IMR-90 (cell line): ENCODE results near the gene LAMC3.

Source experiments
- CEBPB ChIP-seq: IDR thresholded peaks from 2 replicates; pipeline ENCODE4 v1.6.1; 2012; ENCODE audit warnings: low read depth, low read length, improper control_type of control experiment
- ELK1 ChIP-seq: fragments of 150-350 bp; IDR thresholded peaks from 2 replicates; pipeline ENCODE4 v1.6.1; 2016; ENCODE audit warnings: low read depth, mild to moderate bottlenecking, low read length, moderate library complexity, borderline replicate concordance
- FOS ChIP-seq: fragments of 150-350 bp; IDR thresholded peaks from 2 replicates; pipeline ENCODE4 v1.6.1; 2016; ENCODE audit warnings: low read depth, low read length
- MXI1 ChIP-seq: IDR thresholded peaks from 2 replicates; pipeline ENCODE4 v1.6.1; 2012; ENCODE audit warnings: low read depth, mild to moderate bottlenecking, low read length, moderate library complexity, borderline replicate concordance
- POLR2A ChIP-seq: IDR thresholded peaks from 2 replicates; pipeline ENCODE4 v1.6.1; 2012; ENCODE audit warnings: mild to moderate bottlenecking, low read depth, low read length
- RAD21 ChIP-seq: IDR thresholded peaks from 2 replicates; pipeline ENCODE4 v1.6.1; 2012; ENCODE audit warnings: low read length, improper control_type of control experiment
- RCOR1 ChIP-seq: IDR thresholded peaks from 2 replicates; pipeline ENCODE4 v1.6.1; 2012; ENCODE audit warnings: mild to moderate bottlenecking, low read length, improper control_type of control experiment; ENCODE audit not compliant: insufficient replicate concordance
- RFX5 ChIP-seq: IDR thresholded peaks from 2 replicates; pipeline ENCODE4 v1.8.0; 2012; ENCODE audit warnings: low read depth, mild to moderate bottlenecking, low read length, moderate library complexity
- SMC3 ChIP-seq: fragments of 150-350 bp; IDR thresholded peaks from 2 replicates; pipeline ENCODE4 v1.6.1; 2016; ENCODE audit warnings: low read depth, mild to moderate bottlenecking, antibody characterized with exemption, low read length, moderate library complexity
- TF ChIP-seq, protein P1 (sequence below): conservative IDR thresholded peaks from 2 replicates; pipeline ENCODE4 v1.5.1; 2012; ENCODE audit warnings: mild to moderate bottlenecking, low read depth, low read length, improper control_type of control experiment
- TF ChIP-seq, protein P2 (sequence below): fragments of 150-350 bp; IDR thresholded peaks from 2 replicates; pipeline ENCODE4 v1.6.1; 2017; ENCODE audit warnings: mild to moderate bottlenecking, antibody characterized with exemption, low read length, low read depth

DNA sequence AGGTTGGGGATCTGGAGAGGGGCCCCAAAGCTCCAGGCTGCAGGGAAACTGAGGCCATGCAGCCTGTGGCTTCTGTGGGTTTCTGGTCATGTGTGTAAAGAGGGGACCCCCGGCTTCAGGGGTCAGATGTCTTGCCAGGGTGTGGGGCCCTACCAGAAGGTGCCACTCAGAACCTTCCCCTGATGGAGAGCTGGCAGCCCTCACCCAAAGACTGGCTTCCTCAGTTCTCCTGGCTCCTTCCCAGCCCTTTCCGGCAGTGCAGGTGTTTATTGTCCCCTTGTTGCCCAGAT, 11.6 kb upstream of the LAMC3 start:
- TF ChIP-seq FOS = no peak
- TF ChIP-seq, protein P1, sequence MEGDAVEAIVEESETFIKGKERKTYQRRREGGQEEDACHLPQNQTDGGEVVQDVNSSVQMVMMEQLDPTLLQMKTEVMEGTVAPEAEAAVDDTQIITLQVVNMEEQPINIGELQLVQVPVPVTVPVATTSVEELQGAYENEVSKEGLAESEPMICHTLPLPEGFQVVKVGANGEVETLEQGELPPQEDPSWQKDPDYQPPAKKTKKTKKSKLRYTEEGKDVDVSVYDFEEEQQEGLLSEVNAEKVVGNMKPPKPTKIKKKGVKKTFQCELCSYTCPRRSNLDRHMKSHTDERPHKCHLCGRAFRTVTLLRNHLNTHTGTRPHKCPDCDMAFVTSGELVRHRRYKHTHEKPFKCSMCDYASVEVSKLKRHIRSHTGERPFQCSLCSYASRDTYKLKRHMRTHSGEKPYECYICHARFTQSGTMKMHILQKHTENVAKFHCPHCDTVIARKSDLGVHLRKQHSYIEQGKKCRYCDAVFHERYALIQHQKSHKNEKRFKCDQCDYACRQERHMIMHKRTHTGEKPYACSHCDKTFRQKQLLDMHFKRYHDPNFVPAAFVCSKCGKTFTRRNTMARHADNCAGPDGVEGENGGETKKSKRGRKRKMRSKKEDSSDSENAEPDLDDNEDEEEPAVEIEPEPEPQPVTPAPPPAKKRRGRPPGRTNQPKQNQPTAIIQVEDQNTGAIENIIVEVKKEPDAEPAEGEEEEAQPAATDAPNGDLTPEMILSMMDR = no peak
- TF ChIP-seq RAD21 = no peak
- TF ChIP-seq, protein P2, sequence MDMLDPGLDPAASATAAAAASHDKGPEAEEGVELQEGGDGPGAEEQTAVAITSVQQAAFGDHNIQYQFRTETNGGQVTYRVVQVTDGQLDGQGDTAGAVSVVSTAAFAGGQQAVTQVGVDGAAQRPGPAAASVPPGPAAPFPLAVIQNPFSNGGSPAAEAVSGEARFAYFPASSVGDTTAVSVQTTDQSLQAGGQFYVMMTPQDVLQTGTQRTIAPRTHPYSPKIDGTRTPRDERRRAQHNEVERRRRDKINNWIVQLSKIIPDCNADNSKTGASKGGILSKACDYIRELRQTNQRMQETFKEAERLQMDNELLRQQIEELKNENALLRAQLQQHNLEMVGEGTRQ = no peak
- no peak for TF ChIP-seq RFX5
- TF ChIP-seq SMC3 = no peak
- TF ChIP-seq POLR2A = no peak
- TF ChIP-seq CEBPB = no peak
- TF ChIP-seq MXI1 = no peak
- TF ChIP-seq RCOR1 = no peak
- TF ChIP-seq ELK1 = no peak
